GM10266 (cell line): ENCODE results near the gene CXCL16.
A peak's percentile ranks its signal among the peaks of the same experiment; 100 is the strongest.

ENCODE experiments used
- DNase-seq: peaks from one replicate; pipeline ENCODE4 v3.0.0; 2012; ENCODE audit errors: extremely low spot score
- CTCF ChIP-seq: IDR thresholded peaks from 2 replicates; pipeline ENCODE4 v1.5.1; 2012; ENCODE audit warnings: mild to moderate bottlenecking, low read depth; ENCODE audit not compliant: control insufficient read depth, insufficient read depth; ENCODE audit errors: missing control alignments

Gene CXCL16

GRCh38 chr17:4734857-4735475 is 4.8 kb downstream of the CXCL16 start:
- DNase-seq: no peak
- TF ChIP-seq CTCF: no peak

GRCh38 chr17:4733073-4733531 is 6.6 kb downstream of the CXCL16 start:
- DNase-seq: peak; percentile 75
- TF ChIP-seq CTCF: peak; percentile 37

- TF ChIP-seq CTCF: no peak
- no peak for DNase-seq
Measured at GRCh38 chr17:4728124-4728523, 11.6 kb downstream of the CXCL16 start.

- TF ChIP-seq CTCF: no peak
Measured at GRCh38 chr17:4725646-4726310, 13.9 kb downstream of the CXCL16 start.

GRCh38 chr17:4724650-4725049 is 15.1 kb downstream of the CXCL16 start:
- TF ChIP-seq CTCF: no peak
- DNase-seq: no peak

More at GRCh38 chr17:4725646-4726310, 13.9 kb downstream of the CXCL16 start:
- no peak for DNase-seq

- no peak for TF ChIP-seq CTCF
- DNase-seq: no peak
Measured at GRCh38 chr17:4722678-4723240, 17.0 kb downstream of the CXCL16 start.
